IMR-90 (cell line): ENCODE results near the gene TYW5. TPM values are rescaled to one million over a fixed set of nuclear protein-coding genes. Genes with fewer than 3 reads are reported as not detected.

Experiments used
- ATAC-seq: fragments of 200-7000 bp; cut with Tn5 transposase; 2 replicates; pipeline ENCODE4 v1.9.1; 2020; ENCODE audit warnings: low read depth, mild to moderate bottlenecking, moderate library complexity
- BruUV-seq: library from RNA; stranded (reverse); fragments of 400-500 nt; replicated peaks from 2 replicates; lab custom pipeline; 2021; lab: Mats Ljungman, UMichigan
- CTCF ChIA-PET: fragments of 300-600 bp; formaldehyde crosslinking; extraction: SDS; loops from one replicate; lab custom pipeline; 2021; ENCODE audit warnings: antibody characterized with exemption; lab: Yijun Ruan, JAX
- POLR2A ChIA-PET: fragments of 300-600 bp; sonication (Branson Sonifier 250); formaldehyde crosslinking; loops from one replicate; lab custom pipeline; 2022; ENCODE audit warnings: antibody characterized with exemption; ENCODE audit not compliant: unreplicated experiment; lab: Charles Lee
- DNase-seq: peaks from one replicate; pipeline ENCODE4 v3.0.0; 2013
- H2AFZ ChIP-seq: replicated peaks from 2 replicates; pipeline ENCODE3; 2013; ENCODE audit warnings: low read length, mild to moderate bottlenecking; ENCODE audit not compliant: poor library complexity
- H2AK5ac ChIP-seq: 2 replicates; pipeline ENCODE4 v1.6.1; 2013; ENCODE audit warnings: low read depth, low read length, inconsistent platforms
- H2AK9ac ChIP-seq: replicated peaks from 2 replicates; pipeline ENCODE3; 2013; ENCODE audit warnings: mild to moderate bottlenecking, low read depth, low read length, moderate library complexity; ENCODE audit not compliant: poor library complexity
- H2BK120ac ChIP-seq: 2 replicates; pipeline ENCODE4 v1.6.1; 2013; ENCODE audit warnings: low read depth, low read length, inconsistent platforms
- H2BK15ac ChIP-seq: 3 replicates; pipeline ENCODE4 v1.6.1; 2013; ENCODE audit warnings: low read depth, low read length, inconsistent platforms
- H2BK20ac ChIP-seq: 2 replicates; pipeline ENCODE4 v1.6.1; 2013; ENCODE audit warnings: low read depth, mild to moderate bottlenecking, inconsistent platforms, low read length, moderate library complexity
- H2BK5ac ChIP-seq: 2 replicates; pipeline ENCODE4 v1.6.1; 2013; ENCODE audit warnings: mild to moderate bottlenecking, low read depth, low read length, inconsistent platforms; ENCODE audit not compliant: poor library complexity, severe bottlenecking
- H3K14ac ChIP-seq: replicated peaks from 2 replicates; pipeline ENCODE4 v1.6.1; 2013; ENCODE audit warnings: low read depth, low read length, inconsistent platforms
- H3K18ac ChIP-seq: 2 replicates; pipeline ENCODE4 v1.6.1; 2013; ENCODE audit warnings: low read depth, low read length, control low read depth
- H3K23ac ChIP-seq: 2 replicates; pipeline ENCODE4 v1.6.1; 2013; ENCODE audit warnings: low read depth, low read length, inconsistent platforms
- H3K27ac ChIP-seq: 2 replicates; pipeline ENCODE4 v1.5.1; 2013; ENCODE audit warnings: mild to moderate bottlenecking, control low read depth, low read length; ENCODE audit not compliant: insufficient read depth
- H3K27me3 ChIP-seq: 2 replicates; pipeline ENCODE4 v1.6.1; 2013; ENCODE audit warnings: low read length; ENCODE audit not compliant: control insufficient read depth, insufficient read depth
- H3K36me3 ChIP-seq: 2 replicates; pipeline ENCODE4 v1.6.1; 2013; ENCODE audit warnings: low read length, mixed read lengths; ENCODE audit not compliant: control insufficient read depth, insufficient read depth
- H3K4ac ChIP-seq: 2 replicates; pipeline ENCODE4 v1.6.1; 2013; ENCODE audit warnings: low read depth, low read length, inconsistent platforms
- H3K4me1 ChIP-seq: 2 replicates; pipeline ENCODE4 v1.6.1; 2013; ENCODE audit warnings: low read length, mixed read lengths; ENCODE audit not compliant: control insufficient read depth, insufficient read depth
- H3K4me2 ChIP-seq: 2 replicates; pipeline ENCODE4 v1.6.1; 2013; ENCODE audit warnings: low read depth, mild to moderate bottlenecking, control low read depth, low read length, moderate library complexity
- H3K4me3 ChIP-seq: 2 replicates; pipeline ENCODE4 v1.5.1; 2013; ENCODE audit warnings: low read depth, mild to moderate bottlenecking, control low read depth, low read length, moderate library complexity; ENCODE audit not compliant: insufficient read depth
- H3K56ac ChIP-seq: 2 replicates; pipeline ENCODE4 v1.6.1; 2013; ENCODE audit warnings: low read length, inconsistent platforms; ENCODE audit not compliant: insufficient read depth; ENCODE audit errors: extremely low read depth
- H3K79me1 ChIP-seq, 2 experiments: 2 replicates each; pipeline ENCODE4 v1.6.1; 2013; ENCODE audit warnings: low read length in 2 of 2, inconsistent platforms in 1 of 2, low read depth in 1 of 2
- H3K9ac ChIP-seq: 2 replicates; pipeline ENCODE4 v1.6.1; 2013; ENCODE audit warnings: low read depth, low read length, control low read depth
- H3K9me1 ChIP-seq: 2 replicates; pipeline ENCODE4 v1.6.1; 2013; ENCODE audit warnings: low read length, inconsistent platforms; ENCODE audit not compliant: insufficient read depth
- H3K9me3 ChIP-seq: 2 replicates; pipeline ENCODE4 v1.6.1; 2013; ENCODE audit warnings: low read length; ENCODE audit not compliant: control insufficient read depth, insufficient read depth
- H4K20me1 ChIP-seq: 2 replicates; pipeline ENCODE4 v1.6.1; 2013; ENCODE audit warnings: low read length, inconsistent platforms; ENCODE audit not compliant: insufficient read depth
- H4K5ac ChIP-seq: 2 replicates; pipeline ENCODE4 v1.6.1; 2013; ENCODE audit warnings: mild to moderate bottlenecking, low read depth, low read length, control low read depth
- H4K8ac ChIP-seq, 2 experiments: 2 replicates each; pipeline ENCODE4 v1.6.1; 2013; ENCODE audit warnings: low read depth in 2 of 2, low read length in 2 of 2, control low read depth in 1 of 2, inconsistent platforms in 1 of 2
- H4K91ac ChIP-seq: 2 replicates; pipeline ENCODE4 v1.6.1; 2013; ENCODE audit warnings: low read depth, low read length, inconsistent platforms; ENCODE audit not compliant: insufficient read depth
- FOS ChIP-seq: fragments of 150-350 bp; IDR thresholded peaks from 2 replicates; pipeline ENCODE4 v1.6.1; 2016; ENCODE audit warnings: low read depth, low read length
- RFX5 ChIP-seq: IDR thresholded peaks from 2 replicates; pipeline ENCODE4 v1.8.0; 2012; ENCODE audit warnings: low read depth, mild to moderate bottlenecking, low read length, moderate library complexity
- SMC3 ChIP-seq: fragments of 150-350 bp; IDR thresholded peaks from 2 replicates; pipeline ENCODE4 v1.6.1; 2016; ENCODE audit warnings: low read depth, mild to moderate bottlenecking, antibody characterized with exemption, low read length, moderate library complexity
- WGBS, 2 experiments: methylation state at CpG; one replicate each; pipeline versions ENCODE4 v1.1.5 to v1.1.7; 2013; ENCODE audit warnings: missing lambda C conversion rate in 2 of 2; ENCODE audit not compliant: insufficient read length in 1 of 2; ENCODE audit errors: extremely low coverage in 2 of 2; 5-methylcytosine and 5-hydroxymethylcytosine counted together
- dilution Hi-C: fragments of 300-500 bp; cut with HindIII; formaldehyde crosslinking; loops from one replicate; pipeline ENCODE4 v1.14.3; 2018; ENCODE audit warnings: low sequenced_read_pairs; ENCODE audit not compliant: unreplicated experiment
- in situ Hi-C: fragments of 300-500 bp; cut with MboI; formaldehyde crosslinking; loops from 3 replicates; pipeline ENCODE4 v1.14.3; 2019; ENCODE audit warnings: low sequenced_read_pairs, inconsistent platforms, mixed read lengths
- intact Hi-C: fragments of 100-400 bp; cut with micrococcal nuclease; formaldehyde crosslinking; loops from 2 replicates; pipeline ENCODE4 v1.10.0; 2022
- polyA plus RNA-seq, 3 experiments: library from polyadenylated mRNA; depleted of rRNA; stranded (reverse); fragments of >200 nt; gene quantifications; 2 replicates each; pipeline ENCODE4 v1.2.3, GENCODE V29; 2012; ENCODE audit warnings: low replicate concordance in 1 of 3
- total RNA-seq: library from RNA; depleted of rRNA; stranded (reverse); fragments of >200 nt; gene quantifications from 2 replicates; pipeline ENCODE4 v1.2.3, GENCODE V29; 2012

TYW5 gene
- total and polyA plus RNA-seq, 2 of the 4 experiments (the other 2 are of a cell fraction) = 3.8 to 4.0 TPM

- Histone ChIP-seq H2BK5ac (no peak overlapping the region), H4K5ac (no peak overlapping the region), H3K23ac (no peak overlapping the region), H4K20me1 (peaks cover 3% of the 10 kb centered on the region; the same call in 1 of the 2 replicates), H3K4me1 (0 out of 2 replicates have a peak, but pooled peaks cover 2% of the 10 kb centered on the region), H3K27me3 (no peaks in the 10 kb centered on the region), H2BK20ac (no peak overlapping the region), H4K91ac (no peak overlapping the region), H3K4ac (no peak overlapping the region), H2AK5ac (no peak overlapping the region), H3K9me1 (peaks cover 6% of the 10 kb centered on the region; the same call in 1 of the 2 replicates), H3K4me3 (no peak overlapping the region), H3K9ac (no peak overlapping the region), H2BK15ac (no peak overlapping the region), H2AFZ (no peak overlapping the region), H3K14ac (no peak overlapping the region), H3K56ac (no peak overlapping the region), H2BK120ac (no peak overlapping the region), H3K36me3 (peaks cover 9% of the 10 kb centered on the region), H3K79me1 (peaks cover 11 to 28% of the 10 kb centered on the region in 2 experiments; a peak in 3 of 4 replicates), H3K9me3 (no peaks in the 10 kb centered on the region), H3K4me2 (no peak overlapping the region), H3K18ac (no peak overlapping the region), H3K27ac (no peak overlapping the region), H2AK9ac (no peak overlapping the region), H4K8ac (no peak overlapping the region)
- WGBS, 2 experiments = no CpG with 5 or more reads among the region's 2 CpGs
- CTCF ChIA-PET = no interaction called here
- no peak for TF ChIP-seq RFX5
- no peak for TF ChIP-seq SMC3
- no peak for TF ChIP-seq FOS
- ATAC-seq (no peak), DNase-seq (no peak)
- dilution Hi-C loops (no loop called here), intact Hi-C loops (no loop called here), in situ Hi-C loops (no loop called here)
- BruUV-seq = no TSS peak
- POLR2A ChIA-PET = no interaction called here
Measured at GRCh38 chr2:199928226-199928625, 27.1 kb downstream of the TYW5 start.
